Transverse colon (tissue), 4 donors: ENCODE data around the gene MAZ. TPM values are rescaled to one million over a fixed set of nuclear protein-coding genes. Genes with fewer than 3 reads are reported as not detected.

Source experiments
- DNase-seq: peaks from one replicate; pipeline ENCODE4 v3.0.0-alpha.2; 2019
- H3K27ac ChIP-seq, 4 donors: fragments of 200-600 bp; sonication (generic); 2 replicates each; pipeline ENCODE4 v1.5.1; 2016 to 2018; ENCODE audit warnings: inconsistent platforms in 4 of 4
- H3K27me3 ChIP-seq: fragments of 200-600 bp; sonication (generic); 2 replicates; pipeline ENCODE4 v1.5.1; 2017; ENCODE audit warnings: inconsistent platforms
- H3K36me3 ChIP-seq, 4 donors: fragments of 200-600 bp; sonication (generic); 2 replicates each; pipeline ENCODE4 v1.5.1; 2017 to 2019; ENCODE audit warnings: inconsistent platforms in 4 of 4
- H3K4me1 ChIP-seq, 4 donors: fragments of 200-600 bp; sonication (generic); 2 replicates each; pipeline ENCODE4 v1.5.1; 2017 to 2020; ENCODE audit warnings: inconsistent platforms in 4 of 4
- H3K4me3 ChIP-seq, 4 donors: fragments of 200-600 bp; sonication (generic); 1 replicate in 1 of 4; 2 replicates in 3 of 4; pipeline versions ENCODE4 v1.5.1 to v1.6.1; 2017 to 2019; ENCODE audit warnings: inconsistent platforms in 4 of 4
- H3K9me3 ChIP-seq, 2 donors: fragments of 200-600 bp; sonication (generic); 2 replicates each; pipeline ENCODE4 v1.5.1; 2017 to 2019; ENCODE audit warnings: inconsistent platforms in 2 of 2
- EP300 ChIP-seq: sonication (generic); formaldehyde crosslinking; IDR thresholded peaks from one replicate; pipeline ENCODE4 v1.6.1; 2017; ENCODE audit warnings: antibody characterized with exemption, low read depth
- POLR2A ChIP-seq: fragments of 450-650 bp; IDR thresholded peaks from one replicate; pipeline ENCODE4 v1.6.1; 2016; ENCODE audit warnings: antibody characterized with exemption, mild to moderate bottlenecking, moderate library complexity
- POLR2AphosphoS5 ChIP-seq, 3 donors: sonication (generic); formaldehyde crosslinking; IDR thresholded peaks; one replicate each; pipeline ENCODE4 v1.6.1; 2016; ENCODE audit warnings: antibody characterized with exemption in 3 of 3
- WGBS, 2 donors: methylation state at CpG; one replicate each; pipeline ENCODE4 v1.1.5; 2018; ENCODE audit warnings: low coverage in 1 of 2; 5-methylcytosine and 5-hydroxymethylcytosine counted together
- in situ Hi-C, 4 donors: fragments of 200-750 bp; cut with MboI; loops; one replicate each; pipeline versions ENCODE4 v1.15.0 to v1.15.1; 2017; ENCODE audit warnings: low sequenced_read_pairs in 3 of 4, low pct_ligation_motif_present in 1 of 4, low pct_unique_long_range_greater_than_20kb in 1 of 4
- intact Hi-C: fragments of 100-400 bp; cut with DNase I; formaldehyde crosslinking; loops from one replicate; pipeline ENCODE4 v1.15.1; 2023; ENCODE audit warnings: low total_unique reads
- total RNA-seq, 4 donors: library from RNA; depleted of rRNA; stranded (reverse); fragments of >200 nt; gene quantifications; one replicate each; pipeline ENCODE4 v1.1.0, GENCODE V29; 2016
- TF ChIP-seq, protein P1 (sequence below), 5 experiments: fragments of 200-600 bp in 3 of 5; fragments of 450-650 bp in 2 of 5; sonication (generic) in 3 of 5; IDR thresholded peaks; 1 replicate in 2 of 5; 2 replicates in 3 of 5; pipeline ENCODE4 v1.5.1; 2016 to 2017; ENCODE audit warnings: antibody characterized with exemption in 5 of 5, inconsistent platforms in 3 of 5, mild to moderate bottlenecking in 2 of 5, moderate library complexity in 1 of 5

MAZ gene
- total RNA-seq, 4 donors from 2014 or later, result 170 to 292 (median 233) TPM

DNA sequence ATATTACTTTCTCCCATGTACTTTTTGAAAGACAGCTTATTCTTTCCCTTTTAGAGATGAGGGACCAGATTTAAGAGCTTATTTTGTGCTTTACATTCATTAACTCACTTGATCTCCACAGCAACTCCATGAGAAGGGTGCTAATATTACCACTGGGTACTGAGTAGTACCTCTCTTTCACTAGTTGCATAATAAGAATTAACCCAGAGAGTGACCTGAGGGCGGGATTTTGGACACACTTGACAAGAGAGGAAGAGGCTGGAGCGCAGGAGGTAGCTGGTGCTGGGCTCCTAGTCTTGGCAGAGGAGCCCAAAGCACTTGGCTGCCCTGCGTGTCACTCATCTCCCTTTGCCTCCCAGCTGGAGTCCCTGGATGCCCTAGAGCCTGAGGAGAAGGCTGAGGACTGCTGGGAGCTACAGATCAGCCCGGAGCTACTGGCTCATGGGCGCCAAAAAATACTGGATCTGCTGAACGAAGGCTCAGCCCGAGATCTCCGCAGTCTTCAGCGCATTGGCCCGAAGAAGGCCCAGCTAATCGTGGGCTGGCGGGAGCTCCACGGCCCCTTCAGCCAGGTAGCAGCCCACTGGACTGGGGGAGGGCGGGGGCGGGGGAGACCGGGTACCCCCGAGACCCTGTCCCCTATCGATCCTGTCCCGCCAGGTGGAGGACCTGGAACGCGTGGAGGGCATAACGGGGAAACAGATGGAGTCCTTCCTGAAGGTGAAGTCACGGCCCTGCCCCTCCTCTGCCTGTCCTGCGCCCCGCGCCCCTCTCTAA, 1.7 kb upstream of the MAZ start:
- intact Hi-C loops (no loop called here), in situ Hi-C loops (no loop called here)
- H3K27me3 ChIP-seq, result no peaks in the 10 kb centered on the region
- H3K36me3 ChIP-seq, result no peaks in the 10 kb centered on the region
- 0 to 5% methylated on average over 2 to 26 of the region's 26 CpGs for WGBS, 2 donors
- peak overlapping the region; percentile 54 to 88 (median 73) for H3K4me3 ChIP-seq
- H3K27ac ChIP-seq, result peak overlapping the region; percentile 93 to 98 (median 96)
- H3K4me1 ChIP-seq, result peaks cover 20 to 37% (median 26%) of the 10 kb centered on the region in 4 donors
- peak; percentile 37 for DNase-seq
- H3K9me3 ChIP-seq, result no peaks in the 10 kb centered on the region
- TF ChIP-seq, protein P1, sequence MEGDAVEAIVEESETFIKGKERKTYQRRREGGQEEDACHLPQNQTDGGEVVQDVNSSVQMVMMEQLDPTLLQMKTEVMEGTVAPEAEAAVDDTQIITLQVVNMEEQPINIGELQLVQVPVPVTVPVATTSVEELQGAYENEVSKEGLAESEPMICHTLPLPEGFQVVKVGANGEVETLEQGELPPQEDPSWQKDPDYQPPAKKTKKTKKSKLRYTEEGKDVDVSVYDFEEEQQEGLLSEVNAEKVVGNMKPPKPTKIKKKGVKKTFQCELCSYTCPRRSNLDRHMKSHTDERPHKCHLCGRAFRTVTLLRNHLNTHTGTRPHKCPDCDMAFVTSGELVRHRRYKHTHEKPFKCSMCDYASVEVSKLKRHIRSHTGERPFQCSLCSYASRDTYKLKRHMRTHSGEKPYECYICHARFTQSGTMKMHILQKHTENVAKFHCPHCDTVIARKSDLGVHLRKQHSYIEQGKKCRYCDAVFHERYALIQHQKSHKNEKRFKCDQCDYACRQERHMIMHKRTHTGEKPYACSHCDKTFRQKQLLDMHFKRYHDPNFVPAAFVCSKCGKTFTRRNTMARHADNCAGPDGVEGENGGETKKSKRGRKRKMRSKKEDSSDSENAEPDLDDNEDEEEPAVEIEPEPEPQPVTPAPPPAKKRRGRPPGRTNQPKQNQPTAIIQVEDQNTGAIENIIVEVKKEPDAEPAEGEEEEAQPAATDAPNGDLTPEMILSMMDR (IDR thresholded peaks at IDR 0.05), result no peak
- TF ChIP-seq POLR2A (no peak), EP300 (no peak), POLR2AphosphoS5 (IDR thresholded peaks at IDR 0.05) (no peak)

GRCh38 chr16:29805232-29806098, 864 bp upstream of the MAZ start:
- no peaks in the 10 kb centered on the region for H3K36me3 ChIP-seq
- WGBS, 2 donors, result 0% methylated on average over 8 to 72 of the region's 103 CpGs
- no peaks in the 10 kb centered on the region for H3K27me3 ChIP-seq
- DNase-seq, result peak; percentile 98
- peaks cover 28 to 45% (median 34%) of the 10 kb centered on the region in 4 donors for H3K4me1 ChIP-seq
- no peaks in the 10 kb centered on the region for H3K9me3 ChIP-seq
- in situ Hi-C loops, result no loop called here
- peak; percentile 96 to 99 (median 98) for TF ChIP-seq POLR2AphosphoS5 (IDR thresholded peaks at IDR 0.05)
- peak; percentile 96 for TF ChIP-seq POLR2A
- peak; percentile 81 for TF ChIP-seq EP300
- TF ChIP-seq, protein P1 (IDR thresholded peaks at IDR 0.05), result peak in 1 of 5 experiments; percentile 28
- H3K27ac ChIP-seq, result peak overlapping the region; percentile 93 to 98 (median 96)
- peak overlapping the region; percentile 54 to 88 (median 83) for H3K4me3 ChIP-seq
- intact Hi-C loops, result no loop called here

GRCh38 chr16:29806641-29807425, 504 bp downstream of the MAZ start:
- H3K9me3 ChIP-seq, result no peaks in the 10 kb centered on the region
- peak overlapping the region; percentile 93 to 98 (median 96) for H3K27ac ChIP-seq
- H3K4me1 ChIP-seq, result peaks cover 33 to 59% (median 47%) of the 10 kb centered on the region in 4 donors
- WGBS, 2 donors, result 0% methylated on average over 42 of the region's 99 CpGs; no CpG with 5 or more reads in 1 of the 2 donors
- no peaks in the 10 kb centered on the region for H3K36me3 ChIP-seq
- intact Hi-C loops (no loop called here), in situ Hi-C loops (no loop called here)
- H3K4me3 ChIP-seq, result peak overlapping the region; percentile 55 to 71 (median 66)
- TF ChIP-seq, protein P1 (IDR thresholded peaks at IDR 0.05), result no peak
- TF ChIP-seq POLR2AphosphoS5 (IDR thresholded peaks at IDR 0.05) (no peak), EP300 (no peak), POLR2A (no peak)
- H3K27me3 ChIP-seq, result no peaks in the 10 kb centered on the region
- peak; percentile 64 for DNase-seq
